ENCODE results near the gene MICU1. TPM values are rescaled to one million over a fixed set of nuclear protein-coding genes. Genes with fewer than 3 reads are reported as not detected.
"Not testable (repeated sequence)": the region's sequence is repeated elsewhere in the genome, so short reads cannot be mapped to it uniquely, and the experiment has no call there.

Gene MICU1
- total RNA-seq, 3 donors from 2014 or later (not counting 1 experiment from before 2014, with no cell fraction given), result 27.9 to 30.9 (median 29.4) TPM

GRCh38 chr10:72449941-72450441 is 175.9 kb downstream of the MICU1 start:
- Histone ChIP-seq H3K27me3 (ENCODE audit: control insufficient read depth, insufficient read depth, low read length) (no peaks in the 10 kb centered on the region), H3K9me3 (ENCODE audit: control insufficient read depth, insufficient read depth, low read length) (no peaks in the 10 kb centered on the region), H3K27ac (ENCODE audit: low read length) (no peak overlapping the region), H3K4me3 (ENCODE audit: low read length) (no peak overlapping the region), H3K4me1 (ENCODE audit: control insufficient read depth, insufficient read depth, low read length) (no peaks in the 10 kb centered on the region), H3K36me3 (ENCODE audit: control insufficient read depth, insufficient read depth, low read length) (no peaks in the 10 kb centered on the region)
- DNase-seq, result no peak
- Mint-ChIP-seq H3K27ac (no peak overlapping the region), H3K4me1 (no peaks in the 10 kb centered on the region), H3K36me3 (no peaks in the 10 kb centered on the region), H3K27me3 (ENCODE audit: low read depth in 2 of 2) (no peaks in the 10 kb centered on the region), H3K4me3 (no peak overlapping the region), H3K9me3 (no peaks in the 10 kb centered on the region)
- TF ChIP-seq CTCF (IDR thresholded peaks at IDR 0.05), result no peak
- WGBS (ENCODE audit: insufficient coverage), result 95% methylated on average over 5 of the region's 6 CpGs
- no peak for ATAC-seq
- intact Hi-C loops (cut with micrococcal nuclease), result no loop called here

- intact Hi-C loops (cut with micrococcal nuclease), result no loop called here
- H3K36me3 ChIP-seq (ENCODE audit: control insufficient read depth, insufficient read depth, low read length), result no peaks in the 10 kb centered on the region
- Mint-ChIP-seq H3K27ac (no peak overlapping the region), H3K27me3 (ENCODE audit: low read depth in 2 of 2) (no peaks in the 10 kb centered on the region), H3K4me3 (no peak overlapping the region), H3K36me3 (no peaks in the 10 kb centered on the region), H3K4me1 (no peaks in the 10 kb centered on the region), H3K9me3 (no peaks in the 10 kb centered on the region)
- ATAC-seq (no peak), DNase-seq (no peak)
- no peaks in the 10 kb centered on the region for H3K9me3 ChIP-seq (ENCODE audit: control insufficient read depth, insufficient read depth, low read length)
- WGBS (ENCODE audit: insufficient coverage), result 92% methylated on average over 3 of the region's 3 CpGs
- TF ChIP-seq CTCF (IDR thresholded peaks at IDR 0.05), result no peak
- no peaks in the 10 kb centered on the region for H3K4me1 ChIP-seq (ENCODE audit: control insufficient read depth, insufficient read depth, low read length)
- no peak overlapping the region for H3K4me3 ChIP-seq (ENCODE audit: low read length)
- H3K27me3 ChIP-seq (ENCODE audit: control insufficient read depth, insufficient read depth, low read length), result no peaks in the 10 kb centered on the region
- no peak overlapping the region for H3K27ac ChIP-seq (ENCODE audit: low read length)
Observed at GRCh38 chr10:72445851-72446250, 180.0 kb downstream of the MICU1 start.

GRCh38 chr10:72442969-72443368 is 182.9 kb downstream of the MICU1 start:
- H3K9me3 Mint-ChIP-seq; H3K4me1 ChIP-seq (ENCODE audit: control insufficient read depth, insufficient read depth, low read length); H3K4me1 Mint-ChIP-seq; DNase-seq; H3K27me3 Mint-ChIP-seq (ENCODE audit: low read depth in 2 of 2); intact Hi-C loops (cut with micrococcal nuclease); H3K4me3 Mint-ChIP-seq; H3K9me3 ChIP-seq (ENCODE audit: control insufficient read depth, insufficient read depth, low read length); H3K36me3 ChIP-seq (ENCODE audit: control insufficient read depth, insufficient read depth, low read length); H3K36me3 Mint-ChIP-seq; H3K4me3 ChIP-seq (ENCODE audit: low read length); ATAC-seq; H3K27me3 ChIP-seq (ENCODE audit: control insufficient read depth, insufficient read depth, low read length); H3K27ac Mint-ChIP-seq; H3K27ac ChIP-seq (ENCODE audit: low read length): not testable (repeated sequence)
- WGBS (ENCODE audit: insufficient coverage), result 100% methylated on average over 1 of the region's 3 CpGs

GRCh38 chr10:72435570-72435969 is 190.3 kb downstream of the MICU1 start:
- Histone ChIP-seq H3K36me3 (ENCODE audit: control insufficient read depth, insufficient read depth, low read length) (no peaks in the 10 kb centered on the region), H3K4me1 (ENCODE audit: control insufficient read depth, insufficient read depth, low read length) (no peaks in the 10 kb centered on the region), H3K27ac (ENCODE audit: low read length) (no peak overlapping the region), H3K27me3 (ENCODE audit: control insufficient read depth, insufficient read depth, low read length) (no peaks in the 10 kb centered on the region), H3K9me3 (ENCODE audit: control insufficient read depth, insufficient read depth, low read length) (no peaks in the 10 kb centered on the region), H3K4me3 (ENCODE audit: low read length) (no peak overlapping the region)
- Mint-ChIP-seq H3K36me3 (no peaks in the 10 kb centered on the region), H3K4me1 (peaks cover 7 to 8% of the 10 kb centered on the region in 2 donors), H3K27ac (no peak overlapping the region), H3K4me3 (no peak overlapping the region), H3K9me3 (no peaks in the 10 kb centered on the region), H3K27me3 (ENCODE audit: low read depth in 2 of 2) (no peaks in the 10 kb centered on the region)
- WGBS (ENCODE audit: insufficient coverage), result 97% methylated on average over 12 of the region's 12 CpGs
- no peak for TF ChIP-seq CTCF (IDR thresholded peaks at IDR 0.05)
- intact Hi-C loops (cut with micrococcal nuclease), result no loop called here
- DNase-seq (no peak), ATAC-seq (no peak)

- H3K27me3 Mint-ChIP-seq (ENCODE audit: low read depth in 2 of 2); H3K9me3 Mint-ChIP-seq; DNase-seq; H3K9me3 ChIP-seq (ENCODE audit: control insufficient read depth, insufficient read depth, low read length); H3K36me3 ChIP-seq (ENCODE audit: control insufficient read depth, insufficient read depth, low read length); H3K27ac ChIP-seq (ENCODE audit: low read length); H3K27ac Mint-ChIP-seq; H3K36me3 Mint-ChIP-seq; ATAC-seq; H3K27me3 ChIP-seq (ENCODE audit: control insufficient read depth, insufficient read depth, low read length); H3K4me3 Mint-ChIP-seq; H3K4me1 ChIP-seq (ENCODE audit: control insufficient read depth, insufficient read depth, low read length); intact Hi-C loops (cut with micrococcal nuclease); H3K4me3 ChIP-seq (ENCODE audit: low read length); H3K4me1 Mint-ChIP-seq: not testable (repeated sequence)
- 95% methylated on average over 4 of the region's 4 CpGs for WGBS (ENCODE audit: insufficient coverage)
Observed at GRCh38 chr10:72430936-72431335, 194.9 kb downstream of the MICU1 start.

Measured in natural killer cell (primary cell).